H9 (cell line): ENCODE results near the gene TTC7B. TPM values are rescaled to one million over a fixed set of nuclear protein-coding genes. Genes with fewer than 3 reads are reported as not detected.

Source experiments
- DNase-seq: peaks from one replicate; pipeline ENCODE4 v3.0.0-alpha.2; 2017
- H2AFZ ChIP-seq: one replicate; pipeline ENCODE4 v1.6.1; 2013; ENCODE audit warnings: mild to moderate bottlenecking, low read length, control low read depth, moderate library complexity
- H2AK5ac ChIP-seq: 2 replicates; pipeline ENCODE4 v1.6.1; 2013; ENCODE audit warnings: low read length, control low read depth, mixed read lengths; ENCODE audit not compliant: insufficient read length
- H2BK120ac ChIP-seq: one replicate; pipeline ENCODE4 v1.6.1; 2013; ENCODE audit warnings: low read depth, mild to moderate bottlenecking, low read length, control low read depth, inconsistent platforms; ENCODE audit not compliant: poor library complexity, severe bottlenecking
- H2BK12ac ChIP-seq: 2 replicates; pipeline ENCODE4 v1.6.1; 2013; ENCODE audit warnings: low read length, control low read depth, mixed read lengths, low read depth; ENCODE audit not compliant: insufficient read length
- H2BK15ac ChIP-seq: 2 replicates; pipeline ENCODE4 v1.6.1; 2013; ENCODE audit warnings: low read depth, low read length, control low read depth
- H2BK20ac ChIP-seq: one replicate; pipeline ENCODE4 v1.6.1; 2013; ENCODE audit warnings: low read depth, mild to moderate bottlenecking, low read length, control low read depth, inconsistent platforms; ENCODE audit not compliant: poor library complexity, severe bottlenecking
- H2BK5ac ChIP-seq: 2 replicates; pipeline ENCODE4 v1.6.1; 2013; ENCODE audit warnings: low read length, control low read depth, mixed read lengths; ENCODE audit not compliant: insufficient read length
- H3K14ac ChIP-seq: 2 replicates; pipeline ENCODE4 v1.6.1; 2013; ENCODE audit warnings: low read length, control low read depth; ENCODE audit not compliant: insufficient read depth
- H3K18ac ChIP-seq: 2 replicates; pipeline ENCODE4 v1.6.1; 2013; ENCODE audit warnings: low read depth, mild to moderate bottlenecking, mixed read lengths, low read length, control low read depth; ENCODE audit not compliant: insufficient read length
- H3K23ac ChIP-seq: 2 replicates; pipeline ENCODE4 v1.6.1; 2013; ENCODE audit warnings: low read length, control low read depth, mixed read lengths, low read depth; ENCODE audit not compliant: insufficient read length
- H3K23me2 ChIP-seq: 2 replicates; pipeline ENCODE4 v1.6.1; 2013; ENCODE audit warnings: low read depth, mild to moderate bottlenecking, mixed read lengths, low read length, control low read depth; ENCODE audit not compliant: insufficient read length, poor library complexity, severe bottlenecking
- H3K27ac ChIP-seq: 2 replicates; pipeline ENCODE4 v1.5.1; 2013; ENCODE audit warnings: low read length, control low read depth, mixed read lengths, low read depth; ENCODE audit not compliant: insufficient read length
- H3K27me3 ChIP-seq: 2 replicates; pipeline ENCODE4 v1.6.1; 2013; ENCODE audit warnings: low read length, control low read depth, inconsistent platforms; ENCODE audit not compliant: insufficient read depth
- H3K4ac ChIP-seq: 2 replicates; pipeline ENCODE4 v1.6.1; 2013; ENCODE audit warnings: low read depth, mild to moderate bottlenecking, control low read depth, inconsistent platforms, low read length, moderate library complexity
- H3K4me1 ChIP-seq: 2 replicates; pipeline ENCODE4 v1.6.1; 2013; ENCODE audit warnings: low read length, control low read depth, inconsistent platforms; ENCODE audit not compliant: insufficient read depth
- H3K4me2 ChIP-seq: 2 replicates; pipeline ENCODE4 v1.6.1; 2013; ENCODE audit warnings: low read length, control low read depth, mixed read lengths; ENCODE audit not compliant: insufficient read length, insufficient read depth
- H3K56ac ChIP-seq: 2 replicates; pipeline ENCODE4 v1.6.1; 2013; ENCODE audit warnings: low read depth, mild to moderate bottlenecking, mixed read lengths, low read length, control low read depth; ENCODE audit not compliant: insufficient read length
- H3K79me1 ChIP-seq: 2 replicates; pipeline ENCODE4 v1.6.1; 2013; ENCODE audit warnings: low read depth, mild to moderate bottlenecking, moderate library complexity, low read length, control low read depth, inconsistent platforms; ENCODE audit not compliant: insufficient read depth, poor library complexity, severe bottlenecking
- H3K79me2 ChIP-seq: 2 replicates; pipeline ENCODE4 v1.6.1; 2013; ENCODE audit warnings: low read length, control low read depth, inconsistent platforms; ENCODE audit not compliant: insufficient read depth
- H3K9ac ChIP-seq: 2 replicates; pipeline ENCODE4 v1.6.1; 2013; ENCODE audit warnings: low read length, control low read depth, mixed read lengths; ENCODE audit not compliant: insufficient read length; ENCODE audit errors: extremely low read depth
- H3K9me3 ChIP-seq: one replicate; pipeline ENCODE4 v1.6.1; 2013; ENCODE audit warnings: low read depth, low read length, inconsistent platforms; ENCODE audit not compliant: control insufficient read depth
- H3T11ph ChIP-seq: one replicate; pipeline ENCODE4 v1.6.1; 2013; ENCODE audit warnings: mild to moderate bottlenecking, low read length, control low read depth, inconsistent platforms
- H4K20me1 ChIP-seq: one replicate; pipeline ENCODE4 v1.6.1; 2013; ENCODE audit not compliant: control insufficient read depth, insufficient read length, insufficient read depth
- H4K5ac ChIP-seq: 2 replicates; pipeline ENCODE4 v1.6.1; 2013; ENCODE audit warnings: low read depth, mild to moderate bottlenecking, mixed read lengths, low read length, control low read depth; ENCODE audit not compliant: insufficient read length
- H4K8ac ChIP-seq: replicated peaks from 2 replicates; pipeline ENCODE4 v1.6.1; 2013; ENCODE audit warnings: low read length, control low read depth, mixed read lengths, low read depth; ENCODE audit not compliant: insufficient read length
- H4K91ac ChIP-seq: 2 replicates; pipeline ENCODE4 v1.6.1; 2013; ENCODE audit warnings: low read depth, mild to moderate bottlenecking, moderate library complexity, mixed read lengths, low read length, control low read depth; ENCODE audit not compliant: insufficient read length
- H3K27ac Mint-ChIP-seq, 3 experiments: 2 replicates in 2 of 3; 3 replicates in 1 of 3; pipeline ENCODE4 v1.8.0; 2020 to 2021; ENCODE audit warnings: mixed read lengths in 3 of 3, mild to moderate bottlenecking in 1 of 3, moderate library complexity in 1 of 3
- H3K27me3 Mint-ChIP-seq: 2 replicates; pipeline ENCODE4 v1.8.0; 2021; ENCODE audit warnings: low read depth, mild to moderate bottlenecking, moderate library complexity, mixed read lengths
- H3K36me3 Mint-ChIP-seq, 3 experiments: 2 replicates in 2 of 3; 3 replicates in 1 of 3; pipeline ENCODE4 v1.8.0; 2020 to 2021; ENCODE audit warnings: low read depth in 3 of 3, mixed read lengths in 3 of 3; ENCODE audit not compliant: insufficient read depth in 1 of 3
- H3K4me1 Mint-ChIP-seq, 2 experiments: 2 replicates each; pipeline ENCODE4 v1.8.0; 2020; ENCODE audit warnings: mixed read lengths in 2 of 2
- H3K4me3 Mint-ChIP-seq, 2 experiments: 2 replicates in 1 of 2; 3 replicates in 1 of 2; pipeline ENCODE4 v1.8.0; 2020 to 2021; ENCODE audit warnings: mild to moderate bottlenecking in 2 of 2, mixed read lengths in 2 of 2, moderate library complexity in 1 of 2
- H3K9me3 Mint-ChIP-seq, 2 experiments: 2 replicates in 1 of 2; 3 replicates in 1 of 2; pipeline ENCODE4 v1.8.0; 2020; ENCODE audit warnings: mild to moderate bottlenecking in 2 of 2, mixed read lengths in 2 of 2, moderate library complexity in 1 of 2
- WGBS: extraction: QIAGEN DNeasy Blood & Tissue Kit; methylation state at CpG from one replicate; pipeline ENCODE4 v1.1.7; 2013; ENCODE audit warnings: missing lambda C conversion rate, low lambda C conversion rate, mixed read lengths; ENCODE audit not compliant: insufficient read length; ENCODE audit errors: extremely low coverage; 5-methylcytosine and 5-hydroxymethylcytosine counted together
- total RNA-seq: library from RNA; stranded (reverse); gene quantifications from 2 replicates; pipeline ENCODE4 v1.2.1, GENCODE V29; 2021
- TF ChIP-seq, protein P1 (sequence below): fragments of 200-600 bp; sonication (generic); conservative IDR thresholded peaks from 3 replicates; pipeline ENCODE4 v1.8.0; 2021; ENCODE audit warnings: antibody characterized with exemption, mild to moderate bottlenecking

Gene TTC7B
- total RNA-seq, 1 experiment from 2014 or later, result 33.7 TPM

DNA sequence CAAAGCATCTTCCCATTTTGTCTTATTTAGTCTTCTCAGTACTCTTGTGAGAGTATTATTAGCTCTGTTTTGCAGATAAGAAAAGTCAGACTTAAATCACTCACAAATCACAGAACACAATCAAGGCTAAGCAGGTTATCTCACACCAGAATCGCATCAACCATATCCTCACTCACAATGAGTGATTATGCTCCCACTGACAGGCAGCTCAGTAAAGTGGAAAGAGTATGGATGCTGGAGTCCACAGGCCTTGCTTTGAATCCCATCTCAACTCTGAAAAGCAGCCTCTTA, 43.1 kb downstream of the TTC7B start:
- no peak overlapping the region for H2BK5ac ChIP-seq
- no peaks in the 10 kb centered on the region for H3K79me1 ChIP-seq
- no peak overlapping the region for H3K27ac ChIP-seq
- no peak overlapping the region for H3T11ph ChIP-seq
- no peak overlapping the region for H2AK5ac ChIP-seq
- no peak overlapping the region for H3K4ac ChIP-seq
- no peak overlapping the region for H4K5ac ChIP-seq
- no peaks in the 10 kb centered on the region for H3K4me1 Mint-ChIP-seq
- H3K9ac ChIP-seq, result no peak overlapping the region
- H2BK120ac ChIP-seq, result no peak overlapping the region
- H2BK12ac ChIP-seq, result no peak overlapping the region
- H3K27me3 Mint-ChIP-seq, result no peaks in the 10 kb centered on the region
- no peaks in the 10 kb centered on the region for H4K20me1 ChIP-seq
- H3K18ac ChIP-seq, result no peak overlapping the region
- H3K79me2 ChIP-seq, result no peaks in the 10 kb centered on the region
- H3K9me3 Mint-ChIP-seq, result peaks cover 1 to 3% of the 10 kb centered on the region in 2 experiments; a peak in 3 of 5 replicates
- DNase-seq, result no peak
- no peaks in the 10 kb centered on the region for H3K9me3 ChIP-seq
- H4K91ac ChIP-seq, result no peak overlapping the region
- no peak overlapping the region for H3K4me3 Mint-ChIP-seq
- H3K23ac ChIP-seq, result no peak overlapping the region
- no peak overlapping the region for H2BK20ac ChIP-seq
- H3K14ac ChIP-seq, result no peak overlapping the region
- H3K27ac Mint-ChIP-seq, result no peak overlapping the region; a peak in 2 of 7 replicates
- H2AFZ ChIP-seq, result no peak overlapping the region
- no peaks in the 10 kb centered on the region for H3K23me2 ChIP-seq
- TF ChIP-seq, protein P1, sequence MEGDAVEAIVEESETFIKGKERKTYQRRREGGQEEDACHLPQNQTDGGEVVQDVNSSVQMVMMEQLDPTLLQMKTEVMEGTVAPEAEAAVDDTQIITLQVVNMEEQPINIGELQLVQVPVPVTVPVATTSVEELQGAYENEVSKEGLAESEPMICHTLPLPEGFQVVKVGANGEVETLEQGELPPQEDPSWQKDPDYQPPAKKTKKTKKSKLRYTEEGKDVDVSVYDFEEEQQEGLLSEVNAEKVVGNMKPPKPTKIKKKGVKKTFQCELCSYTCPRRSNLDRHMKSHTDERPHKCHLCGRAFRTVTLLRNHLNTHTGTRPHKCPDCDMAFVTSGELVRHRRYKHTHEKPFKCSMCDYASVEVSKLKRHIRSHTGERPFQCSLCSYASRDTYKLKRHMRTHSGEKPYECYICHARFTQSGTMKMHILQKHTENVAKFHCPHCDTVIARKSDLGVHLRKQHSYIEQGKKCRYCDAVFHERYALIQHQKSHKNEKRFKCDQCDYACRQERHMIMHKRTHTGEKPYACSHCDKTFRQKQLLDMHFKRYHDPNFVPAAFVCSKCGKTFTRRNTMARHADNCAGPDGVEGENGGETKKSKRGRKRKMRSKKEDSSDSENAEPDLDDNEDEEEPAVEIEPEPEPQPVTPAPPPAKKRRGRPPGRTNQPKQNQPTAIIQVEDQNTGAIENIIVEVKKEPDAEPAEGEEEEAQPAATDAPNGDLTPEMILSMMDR, result no peak
- no CpG with 5 or more reads among the region's 1 CpG for WGBS
- no peak overlapping the region for H2BK15ac ChIP-seq
- H3K4me2 ChIP-seq, result no peak overlapping the region
- no peaks in the 10 kb centered on the region for H3K27me3 ChIP-seq
- H3K36me3 Mint-ChIP-seq, result peaks cover 4 to 12% (median 4%) of the 10 kb centered on the region in 3 experiments; a peak in 6 of 7 replicates
- H3K4me1 ChIP-seq, result no peaks in the 10 kb centered on the region
- H4K8ac ChIP-seq, result no peak overlapping the region
- no peak overlapping the region for H3K56ac ChIP-seq
